Left lobe of liver (tissue), 2 donors: ENCODE results near the gene FADS6. TPM values are rescaled to one million over a fixed set of nuclear protein-coding genes. Genes with fewer than 3 reads are reported as not detected.
"Not testable (repeated sequence)": the region's sequence is repeated elsewhere in the genome, so short reads cannot be mapped to it uniquely, and the experiment has no call there.

Experiments used
- ATAC-seq: fragments of 200-7000 bp; cut with Tn5 transposase; one replicate; pipeline ENCODE4 v1.9.1; 2020; ENCODE audit warnings: mild to moderate bottlenecking, moderate library complexity
- DNase-seq: peaks from one replicate; pipeline ENCODE4 v3.0.0-alpha.2; 2020; ENCODE audit warnings: low spot score
- total RNA-seq: library from RNA; stranded (reverse); gene quantifications from one replicate; pipeline ENCODE4 v1.2.1, GENCODE V29; 2021
- donor health status: DM: no; HTN: no; CAD: no; lungs with moderate emphysema.
- donor health status: DM: no; HTN: yes; CAD: no.

The FADS6 gene
- total RNA-seq, 1 donor from 2014 or later, result 1.8 TPM

- ATAC-seq, result no peak
- no peak for DNase-seq
These were observed 27.7 kb upstream of the FADS6 start for GRCh38 chr17:74921026-74921681.

GRCh38 chr17:74920642-74921025 is 27.2 kb upstream of the FADS6 start:
- no peak for ATAC-seq
- no peak for DNase-seq

- ATAC-seq (no peak), DNase-seq (no peak)
These were observed 26.8 kb upstream of the FADS6 start for GRCh38 chr17:74920306-74920620.

GRCh38 chr17:74919440-74920305 is 26.2 kb upstream of the FADS6 start:
- no peak for DNase-seq
- ATAC-seq, result peak; percentile 39

GRCh38 chr17:74918906-74919305 is 25.5 kb upstream of the FADS6 start:
- ATAC-seq (no peak), DNase-seq (no peak)

GRCh38 chr17:74917430-74917829 is 24.0 kb upstream of the FADS6 start:
- DNase-seq (no peak), ATAC-seq (peak; percentile 23)

GRCh38 chr17:74916851-74917199 is 23.4 kb upstream of the FADS6 start:
- ATAC-seq, result no peak

GRCh38 chr17:74916136-74916850 is 22.9 kb upstream of the FADS6 start:
- no peak for DNase-seq

More at GRCh38 chr17:74916851-74917199, 23.4 kb upstream of the FADS6 start:
- no peak for DNase-seq

GRCh38 chr17:74911423-74911822 is 18.0 kb upstream of the FADS6 start:
- DNase-seq, result not testable (repeated sequence)

More at GRCh38 chr17:74916136-74916850, 22.9 kb upstream of the FADS6 start:
- no peak for ATAC-seq

GRCh38 chr17:74909097-74909496 is 15.7 kb upstream of the FADS6 start:
- ATAC-seq, DNase-seq: not testable (repeated sequence)

More at GRCh38 chr17:74911423-74911822, 18.0 kb upstream of the FADS6 start:
- not testable (repeated sequence) for ATAC-seq

- no peak for DNase-seq
- no peak for ATAC-seq
These were observed 13.6 kb upstream of the FADS6 start for GRCh38 chr17:74907012-74907411.

GRCh38 chr17:74906214-74906793 is 12.9 kb upstream of the FADS6 start:
- not testable (repeated sequence) for DNase-seq, ATAC-seq

- DNase-seq, result no peak
These were observed 11.4 kb upstream of the FADS6 start for GRCh38 chr17:74904687-74905409.

GRCh38 chr17:74903671-74904070 is 10.2 kb upstream of the FADS6 start:
- DNase-seq (no peak), ATAC-seq (no peak)

More at GRCh38 chr17:74904687-74905409, 11.4 kb upstream of the FADS6 start:
- ATAC-seq, result no peak

- ATAC-seq (no peak), DNase-seq (no peak)
These were observed 9.6 kb upstream of the FADS6 start for GRCh38 chr17:74903034-74903433.

GRCh38 chr17:74901353-74902135 is 8.1 kb upstream of the FADS6 start:
- ATAC-seq (no peak), DNase-seq (no peak)

GRCh38 chr17:74900208-74900607 is 6.8 kb upstream of the FADS6 start:
- no peak for DNase-seq
- ATAC-seq, result no peak

- ATAC-seq, result no peak
- no peak for DNase-seq
These were observed 5.0 kb upstream of the FADS6 start for GRCh38 chr17:74898376-74898946.

GRCh38 chr17:74893936-74894671 is 671 bp upstream of the FADS6 start:
- DNase-seq, result no peak
- ATAC-seq, result peak; percentile 14
